ENCODE results near the gene IZUMO2.
"Not testable (repeated sequence)": the region's sequence is repeated elsewhere in the genome, so short reads cannot be mapped to it uniquely, and the experiment has no call there.

Gene IZUMO2

GRCh38 chr19:50187937-50188336 is 24.9 kb upstream of the IZUMO2 start:
- no peak for DNase-seq (ENCODE audit: low read depth in 2 of 2, low spot score in 1 of 2)

GRCh38 chr19:50184196-50184595 is 21.1 kb upstream of the IZUMO2 start:
- DNase-seq (ENCODE audit: low read depth in 2 of 2, low spot score in 1 of 2): no peak

GRCh38 chr19:50181121-50181520 is 18.0 kb upstream of the IZUMO2 start:
- DNase-seq (ENCODE audit: low read depth in 2 of 2, low spot score in 1 of 2): no peak

GRCh38 chr19:50178859-50179537 is 15.9 kb upstream of the IZUMO2 start:
- no peak for DNase-seq (ENCODE audit: low read depth in 2 of 2, low spot score in 1 of 2)

GRCh38 chr19:50178320-50178719 is 15.2 kb upstream of the IZUMO2 start:
- DNase-seq (ENCODE audit: low read depth in 2 of 2, low spot score in 1 of 2): no peak

GRCh38 chr19:50176775-50177174 is 13.7 kb upstream of the IZUMO2 start:
- no peak for DNase-seq (ENCODE audit: low read depth in 2 of 2, low spot score in 1 of 2)

GRCh38 chr19:50175924-50176323 is 12.8 kb upstream of the IZUMO2 start:
- no peak for DNase-seq (ENCODE audit: low read depth in 2 of 2, low spot score in 1 of 2)

GRCh38 chr19:50174100-50174793 is 11.2 kb upstream of the IZUMO2 start:
- DNase-seq (ENCODE audit: low read depth in 2 of 2, low spot score in 1 of 2): no peak

- no peak for DNase-seq (ENCODE audit: low read depth in 2 of 2, low spot score in 1 of 2)
Observed at GRCh38 chr19:50173127-50173526, 10.0 kb upstream of the IZUMO2 start.

- no peak for DNase-seq (ENCODE audit: low read depth in 2 of 2, low spot score in 1 of 2)
Observed at GRCh38 chr19:50172726-50173125, 9.6 kb upstream of the IZUMO2 start.

GRCh38 chr19:50171752-50172151 is 8.7 kb upstream of the IZUMO2 start:
- no peak for DNase-seq (ENCODE audit: low read depth in 2 of 2, low spot score in 1 of 2)

GRCh38 chr19:50167314-50167721 is 4.2 kb upstream of the IZUMO2 start:
- no peak for DNase-seq (ENCODE audit: low read depth in 2 of 2, low spot score in 1 of 2)

GRCh38 chr19:50159078-50159477 is 4.0 kb downstream of the IZUMO2 start:
- DNase-seq (ENCODE audit: low read depth in 2 of 2, low spot score in 1 of 2): no peak

GRCh38 chr19:50158577-50158976 is 4.5 kb downstream of the IZUMO2 start:
- no peak for DNase-seq (ENCODE audit: low read depth in 2 of 2, low spot score in 1 of 2)

- no peak for DNase-seq (ENCODE audit: low read depth in 2 of 2, low spot score in 1 of 2)
Observed at GRCh38 chr19:50155520-50156109, 7.5 kb downstream of the IZUMO2 start.

- DNase-seq (ENCODE audit: low read depth in 2 of 2, low spot score in 1 of 2): no peak
Observed at GRCh38 chr19:50154529-50154928, 8.6 kb downstream of the IZUMO2 start.

- no peak for DNase-seq (ENCODE audit: low read depth in 2 of 2, low spot score in 1 of 2)
Observed at GRCh38 chr19:50152578-50152977, 10.5 kb downstream of the IZUMO2 start.

GRCh38 chr19:50148528-50148927 is 14.6 kb downstream of the IZUMO2 start:
- no peak for DNase-seq (ENCODE audit: low read depth in 2 of 2, low spot score in 1 of 2)

GRCh38 chr19:50147462-50148423 is 15.3 kb downstream of the IZUMO2 start:
- peak; percentile 19 to 31 for DNase-seq (ENCODE audit: low read depth in 2 of 2, low spot score in 1 of 2)

- not testable (repeated sequence) for DNase-seq (ENCODE audit: low read depth in 2 of 2, low spot score in 1 of 2)
Observed at GRCh38 chr19:50141921-50142320, 21.2 kb downstream of the IZUMO2 start.

GRCh38 chr19:50140118-50140845 is 22.8 kb downstream of the IZUMO2 start:
- DNase-seq (ENCODE audit: low read depth in 2 of 2, low spot score in 1 of 2): not testable (repeated sequence)
